Activated CD4-positive, CD25-positive, alpha-beta regulatory T cell treated with anti-CD3 and anti-CD28 coated beads, Interleukin-2, amount 50 U/mL, for 16 hours (primary cell): Measurements from ENCODE around the gene LCOR.
"Not testable (repeated sequence)": the region's sequence is repeated elsewhere in the genome, so short reads cannot be mapped to it uniquely, and the experiment has no call there.

Source experiments
- DNase-seq: peaks from one replicate; pipeline ENCODE4 v3.0.0-alpha.2; 2020; ENCODE audit warnings: low read depth, low spot score

LCOR gene

GRCh38 chr10:96831867-96832720 is at the start of gene LCOR:
TSS of gene LCOR (plus strand) at chr10:96832298. CDS start at chr10:96949058, 116,760 bp downstream.
- DNase-seq: peak; percentile 65

DNA sequence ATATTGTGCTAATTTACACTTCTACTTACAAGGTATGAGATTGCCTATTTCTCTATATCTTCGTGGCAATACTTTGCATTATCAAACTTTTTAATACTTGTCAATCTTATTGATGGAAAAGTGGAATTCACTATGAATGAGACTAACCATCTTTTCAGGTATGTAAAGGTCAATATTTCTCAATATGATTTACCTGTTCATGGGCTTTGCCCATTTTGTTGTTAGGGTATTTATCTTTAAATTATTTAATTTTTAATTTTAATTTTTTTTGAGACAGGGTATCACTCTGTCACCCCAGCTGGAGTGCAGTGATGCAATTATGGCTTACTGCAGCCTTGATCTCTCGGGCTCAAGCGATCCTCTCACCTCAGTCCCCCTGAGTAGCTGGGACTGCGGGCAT is 47.8 kb upstream of the LCOR start:
- DNase-seq: no peak

DNA sequence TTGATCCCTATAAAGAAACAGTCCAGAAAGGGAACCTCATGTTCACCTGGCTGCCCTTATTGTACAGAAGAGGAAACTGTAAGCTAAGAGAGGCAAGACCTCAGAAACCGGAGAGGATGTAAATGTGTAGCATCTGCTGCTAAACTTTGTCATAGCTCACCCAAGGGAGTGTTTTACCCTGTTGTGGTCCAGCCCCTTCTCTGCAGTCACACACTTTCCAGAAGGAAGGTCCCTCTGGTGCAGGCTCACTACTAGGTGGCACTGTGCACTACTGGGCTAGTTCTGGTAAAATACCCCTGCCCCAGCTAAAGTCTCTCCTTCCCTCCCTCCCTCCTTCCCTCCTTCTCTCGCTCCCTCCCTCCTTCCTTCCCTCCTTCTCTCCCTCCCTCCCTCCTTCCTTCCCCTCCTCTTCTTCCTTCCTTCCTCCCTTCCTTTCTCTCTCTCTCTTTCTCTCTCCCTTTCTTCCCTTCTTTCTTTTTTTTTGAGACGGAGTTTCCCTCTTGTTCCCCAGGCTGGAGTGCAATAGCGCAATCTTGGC is 42.5 kb upstream of the LCOR start:
- DNase-seq: no peak

DNA sequence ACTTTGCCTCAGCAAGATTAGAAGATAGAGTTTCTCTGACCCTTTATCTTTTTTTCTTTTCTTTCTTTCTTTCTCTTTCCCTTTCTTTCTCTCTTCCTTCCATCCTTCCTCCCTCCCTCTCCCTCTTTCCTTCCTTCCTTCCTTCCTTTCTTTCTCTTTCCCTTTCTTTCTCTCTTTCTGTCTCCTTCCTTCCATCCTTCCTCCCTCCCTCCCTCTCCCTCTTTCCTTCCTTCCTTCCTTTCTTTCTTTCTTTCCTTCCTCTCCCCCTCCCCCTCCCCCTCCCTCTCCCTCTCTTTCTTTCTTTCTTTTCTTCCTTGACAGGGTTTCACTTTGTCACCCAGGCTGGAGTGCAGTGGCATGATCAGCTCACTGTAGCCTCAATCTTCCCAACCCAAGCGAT is 40.2 kb upstream of the LCOR start:
- no peak for DNase-seq

- DNase-seq: no peak
These were observed 37.0 kb upstream of the LCOR start for GRCh38 chr10:96794836-96795733.

DNA sequence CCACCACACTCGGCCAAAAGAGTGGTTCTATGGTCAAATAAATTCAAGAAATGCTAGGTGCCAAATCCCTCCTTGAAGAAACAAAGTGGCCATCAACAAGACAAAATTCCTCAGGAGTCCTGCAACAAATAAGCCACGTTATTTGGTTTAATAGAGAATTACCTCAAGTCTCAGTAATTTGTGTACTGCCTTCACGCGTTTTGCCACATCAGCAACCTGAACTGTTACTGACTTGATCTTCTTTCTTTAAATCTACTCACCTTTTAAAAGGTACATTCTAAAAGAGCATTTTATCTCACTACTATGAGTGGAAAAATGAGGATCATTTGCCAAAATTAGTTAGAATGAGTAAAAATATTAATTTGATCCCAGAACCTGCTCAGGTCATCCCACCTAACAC is 34.6 kb upstream of the LCOR start:
- DNase-seq: no peak

- no peak for DNase-seq
These were observed 28.8 kb upstream of the LCOR start for GRCh38 chr10:96803288-96803664.

DNA sequence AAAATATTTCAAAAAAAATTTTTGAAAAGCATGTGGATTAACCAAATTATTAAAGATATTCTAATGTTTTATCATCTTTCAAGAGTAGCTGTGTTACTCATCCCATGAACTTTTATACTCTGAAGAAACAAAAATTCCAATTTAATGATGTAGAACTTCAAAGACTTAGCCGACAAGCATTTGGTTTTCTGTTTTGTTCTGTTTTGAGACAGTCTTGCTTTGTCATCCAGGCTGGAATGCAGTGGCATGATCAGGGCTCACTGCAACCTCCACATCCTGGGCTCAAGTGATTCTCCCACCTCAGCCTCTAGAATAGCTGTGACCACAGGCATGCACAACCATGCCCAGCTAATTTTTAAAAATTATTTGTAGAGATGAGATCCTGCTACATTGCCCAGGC is 17.8 kb upstream of the LCOR start:
- DNase-seq: no peak

- not testable (repeated sequence) for DNase-seq
These were observed 13.1 kb upstream of the LCOR start for GRCh38 chr10:96818971-96819370.

- DNase-seq: no peak
These were observed 11.3 kb upstream of the LCOR start for GRCh38 chr10:96820765-96821164.

- no peak for DNase-seq
These were observed 5.7 kb upstream of the LCOR start for GRCh38 chr10:96826438-96826837.

GRCh38 chr10:96828609-96829008 is 3.5 kb upstream of the LCOR start:
- DNase-seq: no peak

DNA sequence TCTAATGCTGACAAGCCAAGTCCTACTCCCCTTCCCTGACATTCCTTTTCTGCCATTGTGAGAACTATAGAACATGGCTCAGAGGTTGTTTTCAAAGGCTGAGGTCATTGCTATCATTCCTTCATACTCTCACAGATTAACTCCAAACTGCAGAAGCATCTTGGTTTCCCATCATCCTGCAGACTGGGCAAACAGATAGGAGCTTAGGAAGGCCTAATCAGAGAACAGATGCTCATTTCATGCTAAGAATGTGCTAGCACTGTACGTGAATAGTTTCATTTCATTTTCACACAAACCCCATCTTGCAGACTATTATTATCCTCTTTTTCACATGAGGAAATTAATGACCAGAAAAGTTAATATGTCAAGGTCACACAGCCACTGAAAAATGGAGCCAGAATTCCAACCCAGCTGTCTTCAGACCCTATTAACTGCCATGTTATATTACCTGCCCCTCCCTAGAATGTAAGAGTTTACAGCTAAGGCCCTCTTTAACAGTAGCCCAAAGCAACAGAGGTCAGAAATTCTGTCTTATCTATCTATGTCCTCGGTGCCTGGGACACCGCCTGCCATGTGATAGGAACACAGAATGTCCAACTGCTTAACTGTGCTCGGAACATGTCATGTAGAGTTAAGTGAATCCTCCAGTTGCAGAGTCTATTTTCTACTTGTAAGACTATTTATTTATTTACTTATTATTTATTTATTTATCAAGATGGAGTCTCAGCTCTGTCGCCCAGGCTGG is 2.9 kb upstream of the LCOR start:
- DNase-seq: no peak

DNA sequence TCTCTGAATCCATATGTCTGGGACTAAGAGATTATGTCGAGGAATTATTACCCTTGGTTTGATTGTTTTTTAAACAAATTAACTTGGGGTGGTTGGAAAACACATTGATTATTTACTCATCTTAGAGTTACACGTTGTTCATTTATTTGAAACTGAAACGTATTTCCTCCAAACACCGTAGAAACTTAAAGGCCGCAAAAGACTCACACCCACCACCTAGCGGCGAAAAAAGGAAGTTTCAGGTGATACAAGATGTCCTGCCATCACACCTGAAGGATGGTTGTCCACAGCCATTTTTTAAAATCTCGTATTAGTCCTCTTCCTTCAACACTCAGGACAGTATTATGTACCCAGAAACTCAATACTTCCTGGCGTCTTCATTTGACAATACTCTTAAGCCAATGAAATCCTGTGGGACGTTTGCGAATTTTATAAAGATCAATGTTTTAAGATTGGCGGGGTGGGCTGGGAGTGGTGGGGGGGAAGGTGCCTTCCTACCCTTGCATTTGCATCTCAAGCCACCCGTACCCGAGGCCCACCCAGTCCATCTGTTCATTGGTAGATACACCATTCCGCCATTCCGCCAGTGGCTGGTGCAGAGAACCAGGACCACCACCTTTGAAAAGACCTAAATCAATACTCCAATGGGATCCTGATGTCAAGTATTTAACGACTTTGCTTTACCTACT is 1.4 kb upstream of the LCOR start:
- peak; percentile 69 for DNase-seq

- DNase-seq: no peak
These were observed 765 bp upstream of the LCOR start for GRCh38 chr10:96831200-96831866.

DNA sequence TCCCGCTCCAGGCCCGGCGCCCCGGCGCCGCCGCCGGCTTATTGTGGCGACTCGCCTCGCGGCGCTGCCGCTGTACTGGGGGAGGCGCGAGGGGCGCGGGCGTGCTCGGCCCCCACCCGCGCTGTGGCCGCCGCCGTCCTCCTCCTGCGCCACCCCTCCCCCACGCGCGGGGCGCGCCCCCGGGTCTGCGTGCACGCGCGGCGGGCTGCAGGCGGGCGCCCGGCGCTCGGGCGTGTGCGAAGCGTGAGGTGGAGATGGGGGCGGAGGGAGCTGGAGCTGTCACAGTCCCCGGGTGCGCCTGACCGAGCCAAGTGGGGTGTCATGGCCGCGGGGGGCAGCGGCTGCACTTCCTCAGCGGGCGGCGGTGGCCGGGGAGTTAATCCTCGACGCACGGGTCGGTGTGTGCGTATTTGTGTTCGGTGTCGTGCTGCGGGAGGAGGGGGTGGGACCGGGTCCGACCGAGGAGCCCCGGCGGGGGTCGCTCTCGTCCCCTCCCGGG is 672 bp downstream of the LCOR start:
- DNase-seq: peak; percentile 72

DNA sequence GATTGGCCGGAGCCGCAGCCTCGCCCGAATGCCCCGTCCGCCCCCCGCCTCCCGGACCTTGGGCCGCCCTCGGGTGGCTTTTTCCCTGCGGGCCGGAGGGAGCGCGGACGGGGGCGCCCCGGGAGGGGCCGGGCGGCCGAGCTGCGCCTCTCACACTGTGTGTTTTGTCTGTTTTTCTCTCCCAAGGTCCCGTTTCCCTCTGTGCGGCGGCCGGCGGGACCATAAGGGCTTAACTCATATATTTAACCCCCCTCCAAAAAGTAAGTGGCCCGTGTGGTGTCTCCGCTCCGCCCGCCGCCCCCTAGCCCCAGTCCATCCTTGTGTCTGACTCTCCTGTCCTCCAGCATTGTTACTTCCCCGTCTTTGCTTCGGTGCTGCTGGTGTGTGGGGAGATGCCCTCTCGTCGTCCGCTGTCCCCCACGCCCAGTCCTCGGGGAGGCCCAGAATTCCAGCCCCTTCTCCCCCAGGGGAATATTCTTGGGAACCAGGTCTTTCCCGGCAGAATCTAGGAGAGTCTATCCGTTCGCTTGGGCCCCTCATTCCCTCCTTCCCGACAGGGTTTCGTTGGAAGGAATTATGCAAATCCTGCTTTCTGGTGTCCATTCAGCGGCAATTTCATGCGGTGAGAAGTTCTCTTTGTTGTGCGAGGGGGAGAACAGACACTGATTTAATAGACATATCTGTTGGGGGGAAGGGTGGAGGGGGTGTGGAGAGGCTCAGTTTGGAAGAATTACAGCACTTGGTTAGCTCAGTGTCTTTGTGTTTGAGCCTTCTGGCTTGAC is 1.3 kb downstream of the LCOR start:
- no peak for DNase-seq

DNA sequence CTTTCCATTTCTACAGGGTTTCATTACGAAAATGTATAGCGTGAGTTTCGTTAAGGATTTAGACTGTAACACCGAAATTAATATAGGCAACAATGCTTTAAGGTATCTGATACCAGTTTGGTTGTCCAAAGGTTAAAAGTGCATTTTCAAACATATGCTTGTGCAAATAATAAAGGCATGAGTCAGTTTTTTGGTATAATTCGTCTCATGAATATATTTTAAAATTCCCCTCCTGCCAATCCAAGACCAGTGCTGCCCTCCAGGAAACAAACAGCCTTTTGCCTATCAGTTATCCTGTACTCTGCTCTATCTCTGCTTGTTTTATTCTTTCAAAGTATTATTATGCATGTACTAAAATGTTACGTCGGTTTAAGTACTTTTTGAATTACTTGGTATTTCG is 2.0 kb downstream of the LCOR start:
- DNase-seq: no peak

GRCh38 chr10:96835899-96836298 is 3.8 kb downstream of the LCOR start:
- DNase-seq: no peak

DNA sequence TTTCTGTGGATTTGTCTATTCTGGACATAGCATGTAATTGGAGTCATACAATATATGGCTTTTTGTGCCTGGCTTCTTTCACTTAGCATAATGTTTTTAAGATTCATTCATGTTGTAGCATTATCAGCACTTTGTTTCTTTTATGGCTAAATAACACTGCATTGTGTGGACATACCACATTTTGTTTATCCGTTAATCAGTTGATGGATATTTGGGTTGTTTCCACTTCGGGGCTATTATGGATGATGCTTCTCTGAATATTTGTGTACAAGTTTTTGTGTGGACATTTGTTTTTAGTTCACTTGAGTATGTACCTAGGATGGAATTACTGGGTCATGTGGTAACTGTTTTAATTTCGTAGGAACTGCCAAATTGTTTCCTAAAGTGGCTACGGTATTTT is 6.4 kb downstream of the LCOR start:
- DNase-seq: no peak
